ENCODE data around the gene CPSF2.

Gene CPSF2

DNA sequence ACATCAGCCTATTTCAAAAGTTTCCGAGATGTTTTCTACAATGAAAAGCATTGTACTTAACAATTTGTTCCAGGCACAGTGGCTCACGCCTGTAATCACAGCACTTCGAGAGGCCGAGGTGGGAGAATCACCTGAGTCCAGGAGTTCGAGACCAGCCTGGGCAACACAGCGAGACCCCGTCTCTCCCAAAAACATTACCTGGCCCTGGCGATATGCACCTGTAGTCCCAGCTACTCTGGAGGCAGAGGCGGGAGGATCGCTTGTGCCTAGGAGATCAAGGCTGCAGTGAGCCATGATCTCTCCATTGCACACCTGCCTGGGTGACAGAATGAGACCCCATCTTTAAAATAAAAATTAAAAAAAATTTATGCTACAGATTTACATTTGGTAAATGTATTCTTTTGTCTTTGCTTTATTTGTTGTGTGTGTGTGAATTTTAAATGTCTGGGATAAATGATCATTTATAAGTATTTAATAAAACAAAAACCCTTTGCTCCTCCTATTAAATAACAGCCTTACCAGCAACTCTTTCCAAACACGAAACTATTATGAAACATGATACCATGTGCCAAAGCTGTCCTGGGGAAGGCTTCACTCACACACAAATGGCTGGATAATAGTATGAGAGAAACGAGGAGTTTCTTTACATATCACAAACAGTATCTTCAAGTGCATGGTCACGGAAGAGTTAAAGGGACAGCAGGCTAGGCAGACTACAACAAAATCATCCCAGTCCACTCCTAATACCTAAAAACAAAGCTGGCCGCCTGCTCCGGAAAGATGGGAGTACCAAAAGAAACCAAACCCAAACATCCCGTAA, 16.5 kb upstream of the CPSF2 start:
- in situ Hi-C loops (cut with MboI; ENCODE audit: low sequenced_read_pairs, unreplicated experiment), result no loop called here
- peak; percentile 38 for DNase-seq (ENCODE audit: low spot score)
- TF ChIP-seq, protein P1, sequence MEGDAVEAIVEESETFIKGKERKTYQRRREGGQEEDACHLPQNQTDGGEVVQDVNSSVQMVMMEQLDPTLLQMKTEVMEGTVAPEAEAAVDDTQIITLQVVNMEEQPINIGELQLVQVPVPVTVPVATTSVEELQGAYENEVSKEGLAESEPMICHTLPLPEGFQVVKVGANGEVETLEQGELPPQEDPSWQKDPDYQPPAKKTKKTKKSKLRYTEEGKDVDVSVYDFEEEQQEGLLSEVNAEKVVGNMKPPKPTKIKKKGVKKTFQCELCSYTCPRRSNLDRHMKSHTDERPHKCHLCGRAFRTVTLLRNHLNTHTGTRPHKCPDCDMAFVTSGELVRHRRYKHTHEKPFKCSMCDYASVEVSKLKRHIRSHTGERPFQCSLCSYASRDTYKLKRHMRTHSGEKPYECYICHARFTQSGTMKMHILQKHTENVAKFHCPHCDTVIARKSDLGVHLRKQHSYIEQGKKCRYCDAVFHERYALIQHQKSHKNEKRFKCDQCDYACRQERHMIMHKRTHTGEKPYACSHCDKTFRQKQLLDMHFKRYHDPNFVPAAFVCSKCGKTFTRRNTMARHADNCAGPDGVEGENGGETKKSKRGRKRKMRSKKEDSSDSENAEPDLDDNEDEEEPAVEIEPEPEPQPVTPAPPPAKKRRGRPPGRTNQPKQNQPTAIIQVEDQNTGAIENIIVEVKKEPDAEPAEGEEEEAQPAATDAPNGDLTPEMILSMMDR (IDR thresholded peaks at IDR 0.05; ENCODE audit: borderline replicate concordance, control extremely low read depth, extremely low read depth, insufficient read depth, missing control alignments), result no peak

DNA sequence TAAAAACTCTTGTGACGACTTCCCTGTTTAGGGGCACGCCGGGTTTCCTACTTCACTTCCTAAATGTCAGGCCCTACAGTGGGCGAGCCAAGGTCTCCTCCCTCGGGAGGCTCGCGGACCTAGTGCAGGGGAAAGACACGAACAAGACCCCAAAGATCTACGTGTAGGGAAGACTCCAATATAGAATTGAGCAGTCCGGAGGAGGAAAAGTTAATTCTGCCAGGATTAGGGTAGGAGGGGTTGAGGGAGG, 16.0 kb upstream of the CPSF2 start:
- TF ChIP-seq, protein P1 (IDR thresholded peaks at IDR 0.05; ENCODE audit: borderline replicate concordance, control extremely low read depth, extremely low read depth, insufficient read depth, missing control alignments), result no peak
- DNase-seq (ENCODE audit: low spot score), result no peak
- in situ Hi-C loops (cut with MboI; ENCODE audit: low sequenced_read_pairs, unreplicated experiment), result no loop called here

DNA sequence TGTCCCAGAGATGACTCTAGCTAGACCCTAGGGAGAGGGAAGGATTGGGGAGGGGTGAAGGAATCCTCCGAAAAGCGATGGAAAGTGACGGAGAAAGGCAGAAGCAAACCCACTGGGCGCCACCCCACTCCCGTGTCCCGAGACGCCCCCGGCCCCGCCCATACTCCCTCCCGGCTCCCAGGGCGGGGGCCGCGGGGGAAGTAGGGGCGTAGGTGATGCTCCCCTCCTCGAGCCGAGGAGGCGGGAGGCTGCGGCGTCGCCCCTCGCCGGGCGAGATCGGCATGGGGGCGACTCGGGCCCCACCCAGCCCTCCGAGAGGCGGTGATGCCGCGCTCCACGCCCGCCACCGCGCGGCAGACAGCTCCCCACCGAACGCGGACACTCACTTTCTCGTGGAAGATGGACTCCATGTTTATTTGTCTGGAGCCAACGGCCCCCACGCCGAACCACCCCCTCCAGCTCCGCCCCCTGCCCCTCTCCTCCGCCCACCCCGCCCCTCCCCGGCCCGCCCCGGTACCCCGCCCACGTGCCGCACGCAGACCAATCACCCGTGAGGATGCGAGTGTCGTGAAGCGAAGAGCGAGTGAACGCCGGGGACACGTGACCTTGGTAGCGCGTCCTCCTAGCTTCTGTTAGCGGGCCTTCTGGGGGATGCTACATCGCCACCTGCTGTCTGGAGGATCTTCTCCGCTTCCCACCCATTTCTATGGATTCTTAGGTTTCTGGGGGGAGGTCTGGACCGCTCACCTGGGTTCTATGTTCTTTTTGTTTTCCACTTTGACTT, 15.4 kb upstream of the CPSF2 start, which contains the start of gene ATXN3:
TSS of gene ATXN3 (minus strand) at position 440 of the 784 bp plus-strand sequence. CDS start at position 410, 30 bp downstream.
- in situ Hi-C loops (cut with MboI; ENCODE audit: low sequenced_read_pairs, unreplicated experiment), result no loop called here
- peak; percentile 98 for DNase-seq (ENCODE audit: low spot score)
- TF ChIP-seq, protein P1 (IDR thresholded peaks at IDR 0.05; ENCODE audit: borderline replicate concordance, control extremely low read depth, extremely low read depth, insufficient read depth, missing control alignments), result peak; percentile 74

DNA sequence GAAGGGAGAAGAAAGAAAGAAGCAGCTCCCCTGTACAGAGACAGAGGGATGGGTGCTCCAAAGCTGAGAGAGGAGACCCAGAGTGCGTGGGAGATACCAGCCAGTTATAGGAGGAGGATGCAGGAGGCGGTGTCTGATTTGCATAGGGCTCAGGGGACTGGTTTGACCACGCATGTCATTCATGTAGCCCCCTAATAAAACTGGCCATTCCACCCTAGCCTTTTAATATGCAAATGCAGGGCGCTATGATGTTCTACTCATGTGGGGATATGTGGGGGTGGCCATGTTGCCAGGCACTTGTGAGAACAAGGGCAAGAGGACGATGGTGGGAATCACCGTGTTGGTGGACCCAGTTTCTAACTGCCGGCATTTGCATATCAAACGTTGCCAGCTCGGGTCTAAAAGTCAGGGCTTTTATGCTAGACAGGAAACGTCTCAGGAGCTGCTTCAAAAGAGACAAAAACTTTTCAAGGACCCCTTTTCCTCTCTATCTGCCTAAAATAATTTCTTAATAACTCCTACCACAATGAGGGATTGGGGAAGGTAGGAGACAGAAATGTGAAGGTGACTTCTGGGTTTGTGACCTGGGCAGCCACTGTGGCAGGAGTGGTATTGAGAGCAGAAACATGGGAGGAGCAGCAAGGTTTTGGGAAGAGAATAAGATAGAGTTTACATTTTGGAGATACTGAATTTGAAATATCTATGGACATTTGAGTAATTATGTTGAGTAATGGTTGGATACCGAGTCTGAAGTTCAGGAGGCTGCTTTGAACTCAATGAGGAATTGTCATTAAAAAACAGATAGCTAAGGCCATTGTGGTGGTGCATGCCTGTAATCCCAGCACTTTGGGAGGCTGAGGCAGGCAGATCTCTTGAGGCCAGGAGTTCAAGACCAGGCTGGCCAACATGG, 13.2 kb upstream of the CPSF2 start:
- in situ Hi-C loops (cut with MboI; ENCODE audit: low sequenced_read_pairs, unreplicated experiment), result no loop called here
- TF ChIP-seq, protein P1 (IDR thresholded peaks at IDR 0.05; ENCODE audit: borderline replicate concordance, control extremely low read depth, extremely low read depth, insufficient read depth, missing control alignments), result no peak
- DNase-seq (ENCODE audit: low spot score), result no peak

DNA sequence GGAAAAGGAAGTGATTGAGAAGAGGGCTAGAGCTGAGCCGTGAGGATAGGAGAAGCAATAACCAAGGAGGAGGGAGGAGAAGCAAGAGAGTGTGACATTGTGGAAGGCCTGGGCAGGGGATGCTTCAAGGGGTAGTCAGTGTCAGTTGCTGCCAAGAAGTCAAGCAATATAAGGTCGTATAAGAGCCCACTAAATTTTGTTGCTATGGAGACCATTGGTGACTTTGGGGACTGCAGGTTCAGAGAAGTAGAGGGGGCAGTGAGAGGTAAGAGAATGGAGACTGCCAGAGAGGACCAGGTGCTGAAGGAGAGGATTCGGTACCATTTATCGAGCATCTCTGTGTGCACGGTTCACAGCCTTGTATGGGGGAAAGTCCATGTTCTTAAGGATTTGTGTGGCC, 12.3 kb upstream of the CPSF2 start:
- DNase-seq (ENCODE audit: low spot score), result no peak
- in situ Hi-C loops (cut with MboI; ENCODE audit: low sequenced_read_pairs, unreplicated experiment), result no loop called here
- TF ChIP-seq, protein P1 (IDR thresholded peaks at IDR 0.05; ENCODE audit: borderline replicate concordance, control extremely low read depth, extremely low read depth, insufficient read depth, missing control alignments), result no peak

DNA sequence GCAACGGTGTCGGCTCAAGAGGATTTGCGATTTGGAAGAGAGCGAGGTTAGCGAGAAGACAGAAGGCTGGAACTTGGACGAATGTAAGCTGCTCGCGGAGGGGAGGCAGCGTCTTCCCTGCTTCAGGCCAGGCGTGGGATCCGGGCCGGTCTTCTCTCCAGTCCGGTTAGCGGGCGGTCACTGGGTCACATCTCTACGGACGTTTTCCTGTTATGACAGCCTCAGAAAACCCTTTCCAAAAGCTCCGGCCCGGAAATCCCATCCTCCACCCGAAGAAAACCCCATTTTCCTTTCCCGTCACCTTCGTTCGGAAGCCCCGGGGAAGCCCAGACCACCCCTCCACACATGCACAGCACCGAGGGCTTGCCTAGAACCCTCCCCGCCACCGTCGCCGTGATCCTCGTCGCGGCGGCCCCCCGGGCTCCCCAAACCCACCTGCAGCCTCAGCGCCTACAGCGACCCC, 531 bp upstream of the CPSF2 start:
- no peak for DNase-seq (ENCODE audit: low spot score)
- in situ Hi-C loops (cut with MboI; ENCODE audit: low sequenced_read_pairs, unreplicated experiment), result no loop called here
- TF ChIP-seq, protein P1 (IDR thresholded peaks at IDR 0.05; ENCODE audit: borderline replicate concordance, control extremely low read depth, extremely low read depth, insufficient read depth, missing control alignments), result no peak

Data from GM13976 (cell line).